ENCODE results near the gene COL4A2.

COL4A2 gene

DNA sequence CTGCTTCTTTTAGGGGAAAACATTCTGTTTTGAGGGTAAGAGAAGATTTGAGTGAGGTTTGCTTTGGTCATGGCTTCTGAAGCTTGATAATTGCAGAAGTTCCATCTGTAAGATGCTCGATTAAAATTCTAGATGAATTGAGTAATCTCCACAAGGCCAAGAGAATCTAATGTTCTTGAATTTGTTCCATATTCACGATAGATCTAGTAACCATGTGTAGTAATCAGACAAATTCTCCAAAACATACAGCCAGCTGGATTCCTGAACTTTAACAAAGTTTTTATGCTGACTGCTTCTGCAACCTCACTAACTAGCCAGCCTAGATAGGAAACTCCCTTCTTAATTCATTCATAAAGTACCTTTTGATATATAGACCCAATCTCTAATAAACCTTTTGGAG, 92.7 kb downstream of the COL4A2 start:
- no peak overlapping the region for H3K4me3 ChIP-seq (ENCODE audit: insufficient read depth, low read depth, low read length)
- H3K9me3 ChIP-seq (ENCODE audit: control insufficient read depth, low read length): no peaks in the 10 kb centered on the region
- no peak overlapping the region for H3K27ac ChIP-seq (ENCODE audit: insufficient read depth, low read depth, low read length, poor library complexity, severe bottlenecking)
- H3K27me3 ChIP-seq (ENCODE audit: control insufficient read depth, insufficient read depth, low read length, poor library complexity, severe bottlenecking): no peaks in the 10 kb centered on the region
- WGBS, 2 experiments: 96 to 97% methylated on average over 2 of the region's 2 CpGs
- no peaks in the 10 kb centered on the region for H3K36me3 ChIP-seq (ENCODE audit: control insufficient read depth, insufficient read depth, low read length)
- H3K4me1 ChIP-seq (ENCODE audit: control insufficient read depth, insufficient read depth, low read length): no peaks in the 10 kb centered on the region

DNA sequence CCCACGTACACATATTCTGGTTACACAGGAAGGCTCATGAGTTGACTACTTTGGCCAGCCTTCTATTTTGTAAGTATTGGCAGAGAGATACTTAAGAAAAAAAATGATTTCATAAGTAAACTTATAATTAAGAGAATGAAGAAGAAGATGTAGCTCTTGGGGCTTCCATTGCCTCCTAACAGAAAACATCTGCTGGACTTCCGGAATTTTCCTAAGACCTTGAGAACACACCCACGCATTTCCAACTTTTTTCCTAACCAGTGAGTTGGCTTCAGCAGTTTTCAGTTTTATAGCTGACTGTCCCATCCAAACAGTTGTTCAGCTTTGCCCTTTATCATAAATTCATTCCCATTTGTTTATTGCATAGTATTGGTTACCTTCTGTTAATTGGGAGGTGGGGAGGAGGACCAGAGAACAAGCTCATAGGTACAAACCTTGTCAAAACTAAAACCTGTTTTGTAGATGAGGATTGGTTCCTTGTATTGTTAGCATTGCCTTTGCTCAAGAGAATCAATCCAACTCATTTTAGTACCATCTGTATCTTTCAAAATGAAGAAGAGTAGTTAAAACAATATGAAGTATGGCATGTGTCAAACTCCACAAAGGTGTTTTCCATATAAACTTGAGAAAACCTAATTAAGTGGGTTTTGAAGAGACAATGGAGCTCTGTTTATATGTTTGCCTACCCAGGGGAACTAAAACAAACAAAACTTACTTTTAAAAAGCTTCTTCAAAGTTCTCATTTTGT, 93.9 kb downstream of the COL4A2 start:
- H3K36me3 ChIP-seq (ENCODE audit: control insufficient read depth, insufficient read depth, low read length): no peaks in the 10 kb centered on the region
- no peak overlapping the region for H3K27ac ChIP-seq (ENCODE audit: insufficient read depth, low read depth, low read length, poor library complexity, severe bottlenecking)
- no peak overlapping the region for H3K4me3 ChIP-seq (ENCODE audit: insufficient read depth, low read depth, low read length)

DNA sequence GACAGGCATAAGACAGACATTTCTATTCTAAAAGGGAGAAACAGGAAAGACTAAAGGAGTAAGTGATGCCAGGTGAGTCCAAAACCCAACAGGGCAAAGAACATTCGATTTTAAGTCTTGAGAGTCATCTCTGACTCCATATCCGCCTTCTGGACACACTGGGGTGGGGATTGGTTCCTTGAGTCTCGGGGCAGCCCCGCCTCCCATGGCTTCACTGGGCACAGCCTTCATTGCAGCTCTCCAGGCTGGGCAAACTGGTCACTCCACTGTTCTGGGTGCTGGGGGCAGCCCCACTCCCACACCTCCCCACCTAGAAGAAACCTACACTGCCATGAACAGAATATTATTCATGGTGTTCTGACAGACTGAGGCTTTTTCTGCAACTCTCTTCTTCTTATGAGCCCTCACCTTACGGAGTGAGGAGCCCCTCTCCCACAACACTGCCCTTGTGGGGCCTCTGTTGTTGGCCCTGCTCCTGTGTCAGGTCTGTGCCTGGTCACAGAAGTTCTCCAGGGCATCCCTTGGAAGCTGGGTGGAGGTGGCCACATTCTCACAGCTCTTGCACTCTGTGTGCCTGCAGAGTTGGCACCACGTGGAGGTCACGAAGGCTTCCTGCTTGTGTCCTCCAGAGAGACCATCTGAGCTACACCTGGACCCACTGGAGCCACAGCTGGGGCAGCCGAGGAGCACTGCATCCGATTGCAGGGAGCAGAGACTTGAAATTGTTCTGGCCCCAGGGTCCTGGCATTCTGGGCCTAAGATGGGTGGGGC, 95.4 kb downstream of the COL4A2 start:
- Histone ChIP-seq H3K4me3 (ENCODE audit: insufficient read depth, low read depth, low read length) (no peak overlapping the region), H3K4me1 (ENCODE audit: control insufficient read depth, insufficient read depth, low read length) (no peaks in the 10 kb centered on the region), H3K27me3 (ENCODE audit: control insufficient read depth, insufficient read depth, low read length, poor library complexity, severe bottlenecking) (no peaks in the 10 kb centered on the region), H3K27ac (ENCODE audit: insufficient read depth, low read depth, low read length, poor library complexity, severe bottlenecking) (no peak overlapping the region), H3K9me3 (ENCODE audit: control insufficient read depth, low read length) (no peaks in the 10 kb centered on the region), H3K36me3 (ENCODE audit: control insufficient read depth, insufficient read depth, low read length) (no peaks in the 10 kb centered on the region)
- 93 to 95% methylated on average over 9 of the region's 9 CpGs for WGBS, 2 experiments

More for the DNA sequence above, 93.9 kb downstream of the COL4A2 start:
- WGBS, 2 experiments: 92 to 96% methylated on average over 3 of the region's 3 CpGs
- Histone ChIP-seq H3K27me3 (ENCODE audit: control insufficient read depth, insufficient read depth, low read length, poor library complexity, severe bottlenecking) (no peaks in the 10 kb centered on the region), H3K9me3 (ENCODE audit: control insufficient read depth, low read length) (no peaks in the 10 kb centered on the region), H3K4me1 (ENCODE audit: control insufficient read depth, insufficient read depth, low read length) (no peaks in the 10 kb centered on the region)

DNA sequence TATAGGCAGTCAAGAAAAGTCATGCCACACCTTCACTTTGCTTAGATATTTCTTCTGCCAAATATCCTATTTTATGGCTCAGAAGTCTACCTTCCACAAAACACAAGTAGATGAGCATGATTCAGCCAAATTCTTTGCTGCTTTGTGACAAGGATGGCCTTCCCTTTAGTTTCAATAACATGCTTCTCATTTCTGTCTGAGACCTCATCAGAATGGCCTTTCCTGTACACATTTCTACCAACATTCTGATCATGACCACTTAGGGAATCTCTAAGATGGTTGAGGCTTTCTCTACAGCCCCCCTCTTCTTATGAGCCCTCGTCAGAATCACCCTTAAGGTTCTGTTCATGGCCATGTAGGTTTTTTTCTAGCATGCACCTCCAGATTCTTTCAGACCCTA, 96.2 kb downstream of the COL4A2 start:
- Histone ChIP-seq H3K36me3 (ENCODE audit: control insufficient read depth, insufficient read depth, low read length) (no peaks in the 10 kb centered on the region), H3K27ac (ENCODE audit: insufficient read depth, low read depth, low read length, poor library complexity, severe bottlenecking) (no peak overlapping the region)
- 89 to 96% methylated on average over 1 of the region's 1 CpG for WGBS, 2 experiments

DNA sequence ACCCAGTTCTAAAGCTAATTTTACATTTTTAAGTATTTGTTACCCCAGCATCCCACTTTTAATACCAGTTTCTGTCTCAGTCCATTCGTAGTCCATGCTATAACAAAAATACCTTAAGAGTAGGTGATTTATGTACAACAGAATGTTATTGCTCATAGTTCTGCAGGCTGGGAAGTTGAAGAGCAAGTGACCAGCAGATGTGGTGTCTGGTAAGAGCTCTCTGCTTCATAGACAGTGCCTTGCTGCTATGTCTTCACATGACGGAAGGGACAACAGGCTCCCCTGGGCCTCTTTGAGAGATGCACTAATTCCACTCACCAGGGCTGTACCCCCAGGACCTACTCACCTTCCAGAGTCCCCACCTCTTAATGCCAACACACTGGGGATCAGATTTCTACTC, 96.6 kb downstream of the COL4A2 start:
- H3K27me3 ChIP-seq (ENCODE audit: control insufficient read depth, insufficient read depth, low read length, poor library complexity, severe bottlenecking): no peaks in the 10 kb centered on the region
- H3K9me3 ChIP-seq (ENCODE audit: control insufficient read depth, low read length): no peaks in the 10 kb centered on the region
- WGBS, 2 experiments: 89 to 91% methylated on average over 1 of the region's 2 CpGs
- no peak overlapping the region for H3K27ac ChIP-seq (ENCODE audit: insufficient read depth, low read depth, low read length, poor library complexity, severe bottlenecking)
- H3K4me1 ChIP-seq (ENCODE audit: control insufficient read depth, insufficient read depth, low read length): no peaks in the 10 kb centered on the region
- no peaks in the 10 kb centered on the region for H3K36me3 ChIP-seq (ENCODE audit: control insufficient read depth, insufficient read depth, low read length)
- no peak overlapping the region for H3K4me3 ChIP-seq (ENCODE audit: insufficient read depth, low read depth, low read length)

More for the DNA sequence above, 96.2 kb downstream of the COL4A2 start:
- no peaks in the 10 kb centered on the region for H3K27me3 ChIP-seq (ENCODE audit: control insufficient read depth, insufficient read depth, low read length, poor library complexity, severe bottlenecking)
- H3K4me1 ChIP-seq (ENCODE audit: control insufficient read depth, insufficient read depth, low read length): no peaks in the 10 kb centered on the region
- no peak overlapping the region for H3K4me3 ChIP-seq (ENCODE audit: insufficient read depth, low read depth, low read length)
- no peaks in the 10 kb centered on the region for H3K9me3 ChIP-seq (ENCODE audit: control insufficient read depth, low read length)

DNA sequence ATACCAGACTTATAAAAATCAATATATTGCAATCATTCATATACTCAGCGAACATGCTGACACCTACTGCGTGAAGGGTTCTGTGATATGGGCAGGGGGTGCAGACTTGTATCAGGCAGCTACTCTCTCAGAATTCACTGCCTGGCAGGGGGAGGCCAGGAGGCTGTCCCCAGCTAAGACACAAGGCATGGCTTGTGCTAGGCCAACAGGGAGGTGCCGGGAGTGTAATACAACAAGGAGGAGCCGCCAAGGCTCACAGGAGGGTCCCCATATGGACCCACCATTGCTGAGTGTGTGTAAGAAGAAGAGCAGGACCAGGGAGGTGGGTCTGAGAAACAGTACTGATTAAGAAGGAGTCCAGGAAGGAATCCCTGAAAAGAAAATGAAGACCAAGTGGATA, 97.2 kb downstream of the COL4A2 start:
- no peaks in the 10 kb centered on the region for H3K36me3 ChIP-seq (ENCODE audit: control insufficient read depth, insufficient read depth, low read length)
- H3K9me3 ChIP-seq (ENCODE audit: control insufficient read depth, low read length): no peaks in the 10 kb centered on the region
- H3K4me3 ChIP-seq (ENCODE audit: insufficient read depth, low read depth, low read length): no peak overlapping the region
- no peaks in the 10 kb centered on the region for H3K27me3 ChIP-seq (ENCODE audit: control insufficient read depth, insufficient read depth, low read length, poor library complexity, severe bottlenecking)
- no peak overlapping the region for H3K27ac ChIP-seq (ENCODE audit: insufficient read depth, low read depth, low read length, poor library complexity, severe bottlenecking)
- 91 to 95% methylated on average over 4 of the region's 4 CpGs for WGBS, 2 experiments
- no peaks in the 10 kb centered on the region for H3K4me1 ChIP-seq (ENCODE audit: control insufficient read depth, insufficient read depth, low read length)

DNA sequence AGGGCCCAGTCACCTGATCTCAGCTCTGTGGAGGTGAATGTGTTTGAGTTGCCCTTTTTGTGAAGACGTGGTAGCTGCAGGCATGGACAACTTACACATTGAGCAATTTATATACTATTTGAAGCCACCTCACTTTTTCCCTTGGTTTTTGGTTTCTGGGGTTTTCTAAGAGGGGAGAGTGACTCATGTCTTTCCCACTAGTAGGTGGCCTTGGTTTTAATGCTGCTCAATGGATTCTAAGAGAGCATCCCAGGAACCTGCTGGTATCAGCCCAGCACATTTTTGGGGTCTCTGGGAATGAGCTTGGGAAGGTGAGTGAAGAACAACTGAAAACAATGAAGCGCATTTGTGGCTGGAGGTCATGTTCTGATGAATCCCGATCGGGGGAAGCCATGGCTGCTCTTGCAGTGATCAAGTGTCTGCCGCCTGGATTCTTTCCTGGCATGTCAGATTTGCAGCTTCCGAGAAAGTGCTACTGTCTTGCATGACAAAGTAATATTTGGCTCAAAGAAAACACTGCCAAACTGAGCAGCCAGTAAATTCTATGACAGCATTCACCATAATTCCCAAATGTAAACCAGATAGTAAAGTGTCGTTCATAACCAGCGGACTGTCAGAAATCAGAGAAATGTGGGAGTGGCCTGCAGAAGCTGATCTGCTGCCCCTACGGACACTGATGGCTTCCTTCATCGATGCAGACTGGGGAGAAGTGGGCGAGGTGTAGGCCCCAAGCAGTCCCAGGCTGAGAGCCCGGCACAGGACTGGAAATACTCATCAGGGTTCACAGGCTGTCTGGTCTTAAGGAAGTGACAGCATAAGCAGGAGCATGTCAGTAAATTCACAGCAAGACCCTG, 98.7 kb downstream of the COL4A2 start:
- Histone ChIP-seq H3K27ac (ENCODE audit: insufficient read depth, low read depth, low read length, poor library complexity, severe bottlenecking) (no peak overlapping the region), H3K4me3 (ENCODE audit: insufficient read depth, low read depth, low read length) (no peak overlapping the region), H3K36me3 (ENCODE audit: control insufficient read depth, insufficient read depth, low read length) (no peaks in the 10 kb centered on the region), H3K27me3 (ENCODE audit: control insufficient read depth, insufficient read depth, low read length, poor library complexity, severe bottlenecking) (no peaks in the 10 kb centered on the region), H3K9me3 (ENCODE audit: control insufficient read depth, low read length) (no peaks in the 10 kb centered on the region), H3K4me1 (ENCODE audit: control insufficient read depth, insufficient read depth, low read length) (no peaks in the 10 kb centered on the region)
- WGBS, 2 experiments: 92 to 94% methylated on average over 11 to 12 of the region's 12 CpGs

DNA sequence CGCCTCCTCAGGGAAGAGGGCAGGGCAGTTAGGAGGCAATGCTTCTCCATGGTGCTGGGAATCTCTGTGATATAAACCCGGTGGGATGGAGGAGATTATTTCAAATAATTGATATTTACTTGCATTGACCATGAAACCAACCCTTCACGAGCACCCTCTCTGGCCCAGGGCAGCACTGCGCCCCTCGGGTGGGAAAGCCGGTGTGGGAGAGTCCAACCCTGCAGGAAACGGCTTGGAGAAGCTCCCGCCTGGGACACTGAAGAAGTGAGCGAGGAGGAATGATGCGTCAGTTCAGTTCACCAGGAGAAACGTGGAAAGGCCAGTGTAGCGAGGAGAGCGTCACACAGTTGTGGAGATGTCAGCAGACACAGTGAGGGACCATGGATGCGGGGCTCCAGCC, 99.9 kb downstream of the COL4A2 start:
- no peaks in the 10 kb centered on the region for H3K27me3 ChIP-seq (ENCODE audit: control insufficient read depth, insufficient read depth, low read length, poor library complexity, severe bottlenecking)
- no peak overlapping the region for H3K27ac ChIP-seq (ENCODE audit: insufficient read depth, low read depth, low read length, poor library complexity, severe bottlenecking)
- 94 to 95% methylated on average over 13 to 14 of the region's 14 CpGs for WGBS, 2 experiments
- no peaks in the 10 kb centered on the region for H3K36me3 ChIP-seq (ENCODE audit: control insufficient read depth, insufficient read depth, low read length)
- no peak overlapping the region for H3K4me3 ChIP-seq (ENCODE audit: insufficient read depth, low read depth, low read length)
- H3K9me3 ChIP-seq (ENCODE audit: control insufficient read depth, low read length): no peaks in the 10 kb centered on the region
- H3K4me1 ChIP-seq (ENCODE audit: control insufficient read depth, insufficient read depth, low read length): no peaks in the 10 kb centered on the region

DNA sequence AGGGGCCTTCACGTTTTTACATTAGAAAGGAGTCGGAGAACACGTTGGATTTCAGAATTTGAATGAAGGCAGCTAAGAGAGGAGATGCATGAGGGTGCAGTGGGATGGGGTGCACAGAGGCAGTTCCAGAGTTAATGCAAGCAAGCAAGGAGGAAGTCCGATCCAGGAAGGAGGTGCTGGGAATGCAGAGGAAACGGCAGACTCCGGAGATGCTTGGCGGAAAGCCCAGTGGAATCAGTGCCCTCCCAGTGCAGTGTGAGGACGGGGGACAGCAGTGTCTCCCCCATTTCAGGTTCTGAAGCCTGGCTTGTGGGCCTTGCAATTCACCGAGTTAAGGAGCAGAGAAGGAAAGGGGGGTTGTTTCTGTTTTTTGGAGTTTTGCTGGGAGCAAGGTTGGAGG, 100.4 kb downstream of the COL4A2 start:
- Histone ChIP-seq H3K36me3 (ENCODE audit: control insufficient read depth, insufficient read depth, low read length) (no peaks in the 10 kb centered on the region), H3K27ac (ENCODE audit: insufficient read depth, low read depth, low read length, poor library complexity, severe bottlenecking) (no peak overlapping the region), H3K4me1 (ENCODE audit: control insufficient read depth, insufficient read depth, low read length) (no peaks in the 10 kb centered on the region), H3K27me3 (ENCODE audit: control insufficient read depth, insufficient read depth, low read length, poor library complexity, severe bottlenecking) (no peaks in the 10 kb centered on the region), H3K9me3 (ENCODE audit: control insufficient read depth, low read length) (no peaks in the 10 kb centered on the region), H3K4me3 (ENCODE audit: insufficient read depth, low read depth, low read length) (no peak overlapping the region)
- 71% methylated on average over 9 of the region's 9 CpGs for WGBS, 2 experiments

DNA sequence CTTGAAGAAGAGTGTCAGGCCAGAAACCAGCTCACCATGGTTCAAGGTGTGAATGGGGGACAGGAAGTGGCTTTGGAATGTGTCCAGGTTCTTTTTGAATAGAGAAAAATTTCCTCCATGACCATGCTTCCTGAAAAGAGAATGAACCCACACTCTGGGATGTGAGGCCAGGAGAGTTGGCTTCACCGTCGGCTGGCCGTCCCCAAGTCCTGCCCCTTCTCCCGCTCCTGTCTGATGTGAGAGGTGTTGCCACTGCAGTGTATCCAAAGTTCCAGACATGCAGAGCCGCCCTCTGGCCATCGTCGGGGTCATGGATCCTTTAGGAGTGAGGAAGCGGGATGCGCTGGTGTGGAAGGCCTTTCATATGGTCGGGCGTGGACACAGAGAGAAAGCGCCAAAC, 101.2 kb downstream of the COL4A2 start:
- Histone ChIP-seq H3K27me3 (ENCODE audit: control insufficient read depth, insufficient read depth, low read length, poor library complexity, severe bottlenecking) (no peaks in the 10 kb centered on the region), H3K9me3 (ENCODE audit: control insufficient read depth, low read length) (no peaks in the 10 kb centered on the region), H3K27ac (ENCODE audit: insufficient read depth, low read depth, low read length, poor library complexity, severe bottlenecking) (no peak overlapping the region), H3K36me3 (ENCODE audit: control insufficient read depth, insufficient read depth, low read length) (no peaks in the 10 kb centered on the region), H3K4me3 (ENCODE audit: insufficient read depth, low read depth, low read length) (no peak overlapping the region), H3K4me1 (ENCODE audit: control insufficient read depth, insufficient read depth, low read length) (no peaks in the 10 kb centered on the region)
- 95 to 96% methylated on average over 12 of the region's 12 CpGs for WGBS, 2 experiments
